Heart left ventricle (tissue), 13 donors: ENCODE results near the gene LTC4S.

Source experiments
- POLR2A ChIP-seq, 2 donors: fragments of 450-650 bp; IDR thresholded peaks; one replicate each; pipeline ENCODE4 v1.6.1; 2017; ENCODE audit warnings: antibody characterized with exemption in 2 of 2, mild to moderate bottlenecking in 2 of 2, moderate library complexity in 2 of 2
- TF ChIP-seq, protein P1 (sequence below), 12 donors: fragments of 200-600 bp; sonication (generic) in 4 of 12; IDR thresholded peaks; one replicate each; pipeline versions ENCODE4 v1.5.0 to v1.8.0; 2018 to 2022; ENCODE audit warnings: antibody characterized with exemption in 12 of 12, mild to moderate bottlenecking in 5 of 12
- donor health status: ischemic (EF 13 %, LVEDD 7.1; RV severe dilation, severe dysfunction).
- donor health status: DM: no; HTN: yes; CAD: no.
- donor health status: DM: no; HTN: no; CAD: no.
- donor health status: ischemic (EF 25% LVEDD 6.9; RV normal size, moderate dysfunction).
- donor health status: ischemic (EF 25% LVEDD 5.7; RV mildly dilated, moderate dysfunction).
- donor health status: ischemic (EF 35%, LVEDD 5.7; RV mildly dilated, moderate dysfunction).
- donor health status: nonischemic (EF 11% LVEDD 7.7; RV severe dilation, severe dysfunction).
- donor health status: DM: yes; HTN: yes; CAD: no.
- donor health status: PGD.
- donor health status: ischemic (EF 29% LVEDD 5.4; RV normal size, mild dysfunction).
- donor health status: nonischemic (EF 23%, LVEDD 6.1; RV moderate dilation, normal function).

DNA sequence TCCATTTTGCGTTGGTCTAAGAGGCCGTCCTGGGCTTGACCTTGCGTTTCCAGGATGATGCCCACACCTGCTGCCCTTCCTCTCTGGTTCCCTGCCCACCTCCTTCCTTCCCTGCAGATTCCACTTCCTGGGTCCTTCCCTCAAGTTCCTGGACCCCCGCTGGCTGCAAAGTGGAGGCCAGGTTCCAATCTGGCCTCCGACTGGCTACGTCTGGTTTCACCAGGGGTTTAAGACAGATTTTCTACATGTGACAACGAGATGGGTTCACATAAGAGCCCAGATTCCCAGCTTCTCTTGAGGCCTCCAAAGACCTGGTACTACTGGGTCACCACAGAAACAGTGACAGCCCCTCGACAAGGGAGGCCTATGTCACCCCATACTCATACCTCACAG, 10.8 kb downstream of the LTC4S start:
- TF ChIP-seq, protein P1, sequence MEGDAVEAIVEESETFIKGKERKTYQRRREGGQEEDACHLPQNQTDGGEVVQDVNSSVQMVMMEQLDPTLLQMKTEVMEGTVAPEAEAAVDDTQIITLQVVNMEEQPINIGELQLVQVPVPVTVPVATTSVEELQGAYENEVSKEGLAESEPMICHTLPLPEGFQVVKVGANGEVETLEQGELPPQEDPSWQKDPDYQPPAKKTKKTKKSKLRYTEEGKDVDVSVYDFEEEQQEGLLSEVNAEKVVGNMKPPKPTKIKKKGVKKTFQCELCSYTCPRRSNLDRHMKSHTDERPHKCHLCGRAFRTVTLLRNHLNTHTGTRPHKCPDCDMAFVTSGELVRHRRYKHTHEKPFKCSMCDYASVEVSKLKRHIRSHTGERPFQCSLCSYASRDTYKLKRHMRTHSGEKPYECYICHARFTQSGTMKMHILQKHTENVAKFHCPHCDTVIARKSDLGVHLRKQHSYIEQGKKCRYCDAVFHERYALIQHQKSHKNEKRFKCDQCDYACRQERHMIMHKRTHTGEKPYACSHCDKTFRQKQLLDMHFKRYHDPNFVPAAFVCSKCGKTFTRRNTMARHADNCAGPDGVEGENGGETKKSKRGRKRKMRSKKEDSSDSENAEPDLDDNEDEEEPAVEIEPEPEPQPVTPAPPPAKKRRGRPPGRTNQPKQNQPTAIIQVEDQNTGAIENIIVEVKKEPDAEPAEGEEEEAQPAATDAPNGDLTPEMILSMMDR (IDR thresholded peaks at IDR 0.05) = no peak
- no peak for TF ChIP-seq POLR2A (IDR thresholded peaks at IDR 0.05)
